ENCODE measurements around the gene ID2.

ID2 gene

DNA sequence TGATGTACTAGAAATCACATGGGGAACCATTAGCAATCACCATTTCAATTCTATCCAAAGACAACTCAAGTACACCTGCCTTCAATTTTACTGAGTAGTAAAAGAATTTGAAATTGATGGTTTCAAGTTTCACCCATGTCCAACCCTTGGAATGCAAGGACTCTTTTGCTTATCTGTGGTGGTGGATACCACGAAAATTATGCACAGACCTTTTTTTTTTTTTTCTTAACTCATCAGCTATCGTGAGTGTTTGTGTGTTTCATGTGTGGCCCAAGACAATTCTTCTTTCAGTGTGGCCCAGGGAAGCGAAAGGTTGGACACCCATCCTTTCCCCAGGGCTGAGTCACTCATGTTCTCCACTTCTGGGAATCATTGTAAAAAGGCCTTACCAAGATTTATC lies 23.1 kb downstream of the ID2 start:
- TF ChIP-seq, protein P1, sequence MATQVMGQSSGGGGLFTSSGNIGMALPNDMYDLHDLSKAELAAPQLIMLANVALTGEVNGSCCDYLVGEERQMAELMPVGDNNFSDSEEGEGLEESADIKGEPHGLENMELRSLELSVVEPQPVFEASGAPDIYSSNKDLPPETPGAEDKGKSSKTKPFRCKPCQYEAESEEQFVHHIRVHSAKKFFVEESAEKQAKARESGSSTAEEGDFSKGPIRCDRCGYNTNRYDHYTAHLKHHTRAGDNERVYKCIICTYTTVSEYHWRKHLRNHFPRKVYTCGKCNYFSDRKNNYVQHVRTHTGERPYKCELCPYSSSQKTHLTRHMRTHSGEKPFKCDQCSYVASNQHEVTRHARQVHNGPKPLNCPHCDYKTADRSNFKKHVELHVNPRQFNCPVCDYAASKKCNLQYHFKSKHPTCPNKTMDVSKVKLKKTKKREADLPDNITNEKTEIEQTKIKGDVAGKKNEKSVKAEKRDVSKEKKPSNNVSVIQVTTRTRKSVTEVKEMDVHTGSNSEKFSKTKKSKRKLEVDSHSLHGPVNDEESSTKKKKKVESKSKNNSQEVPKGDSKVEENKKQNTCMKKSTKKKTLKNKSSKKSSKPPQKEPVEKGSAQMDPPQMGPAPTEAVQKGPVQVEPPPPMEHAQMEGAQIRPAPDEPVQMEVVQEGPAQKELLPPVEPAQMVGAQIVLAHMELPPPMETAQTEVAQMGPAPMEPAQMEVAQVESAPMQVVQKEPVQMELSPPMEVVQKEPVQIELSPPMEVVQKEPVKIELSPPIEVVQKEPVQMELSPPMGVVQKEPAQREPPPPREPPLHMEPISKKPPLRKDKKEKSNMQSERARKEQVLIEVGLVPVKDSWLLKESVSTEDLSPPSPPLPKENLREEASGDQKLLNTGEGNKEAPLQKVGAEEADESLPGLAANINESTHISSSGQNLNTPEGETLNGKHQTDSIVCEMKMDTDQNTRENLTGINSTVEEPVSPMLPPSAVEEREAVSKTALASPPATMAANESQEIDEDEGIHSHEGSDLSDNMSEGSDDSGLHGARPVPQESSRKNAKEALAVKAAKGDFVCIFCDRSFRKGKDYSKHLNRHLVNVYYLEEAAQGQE (IDR thresholded peaks at IDR 0.05; ENCODE audit: low read depth), result no peak
- TF ChIP-seq NFIC (IDR thresholded peaks at IDR 0.05) (no peak), ZBTB7A (IDR thresholded peaks at IDR 0.05; ENCODE audit: low read depth) (no peak), TEAD4 (IDR thresholded peaks at IDR 0.05) (no peak), CREB1 (IDR thresholded peaks at IDR 0.05; ENCODE audit: low read depth) (no peak), YY1 (IDR thresholded peaks at IDR 0.05; ENCODE audit: low read depth) (no peak), EP300 (IDR thresholded peaks at IDR 0.05; ENCODE audit: borderline replicate concordance) (no peak), TAF1 (IDR thresholded peaks at IDR 0.05; ENCODE audit: low read depth) (no peak), EGR1 (IDR thresholded peaks at IDR 0.05) (no peak), TCF12 (IDR thresholded peaks at IDR 0.05; ENCODE audit: low read depth) (no peak), FOXM1 (IDR thresholded peaks at IDR 0.05; ENCODE audit: borderline replicate concordance, low read depth) (no peak), CEBPB (IDR thresholded peaks at IDR 0.05) (no peak), RAD21 (IDR thresholded peaks at IDR 0.05; ENCODE audit: low read depth) (no peak)
- TF ChIP-seq, protein P2, sequence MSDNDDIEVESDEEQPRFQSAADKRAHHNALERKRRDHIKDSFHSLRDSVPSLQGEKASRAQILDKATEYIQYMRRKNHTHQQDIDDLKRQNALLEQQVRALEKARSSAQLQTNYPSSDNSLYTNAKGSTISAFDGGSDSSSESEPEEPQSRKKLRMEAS (IDR thresholded peaks at IDR 0.05), result no peak
- TF ChIP-seq, protein P3, sequence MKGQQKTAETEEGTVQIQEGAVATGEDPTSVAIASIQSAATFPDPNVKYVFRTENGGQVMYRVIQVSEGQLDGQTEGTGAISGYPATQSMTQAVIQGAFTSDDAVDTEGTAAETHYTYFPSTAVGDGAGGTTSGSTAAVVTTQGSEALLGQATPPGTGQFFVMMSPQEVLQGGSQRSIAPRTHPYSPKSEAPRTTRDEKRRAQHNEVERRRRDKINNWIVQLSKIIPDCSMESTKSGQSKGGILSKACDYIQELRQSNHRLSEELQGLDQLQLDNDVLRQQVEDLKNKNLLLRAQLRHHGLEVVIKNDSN (IDR thresholded peaks at IDR 0.05), result no peak

DNA sequence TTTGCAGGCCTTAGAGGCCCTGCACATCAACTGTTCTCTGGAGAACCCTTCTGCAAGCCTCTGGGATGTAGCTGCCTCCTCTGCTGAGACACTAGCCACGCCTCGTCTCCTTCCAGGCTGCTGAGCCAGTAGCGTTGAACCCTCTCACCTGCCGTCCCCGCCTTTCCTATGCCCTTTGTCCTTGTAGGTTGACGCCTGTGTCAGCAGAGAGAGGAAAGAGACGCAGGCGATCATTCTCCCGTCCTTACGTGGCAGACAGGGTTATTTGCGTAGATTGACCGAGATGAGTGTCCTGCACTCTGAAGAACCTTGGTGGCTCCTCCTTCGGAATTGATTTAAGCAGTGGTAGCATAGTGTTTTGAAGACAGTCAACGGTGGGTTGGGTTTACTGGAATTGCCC lies 27.8 kb downstream of the ID2 start:
- TF ChIP-seq CEBPB (IDR thresholded peaks at IDR 0.05) (no peak), RAD21 (IDR thresholded peaks at IDR 0.05; ENCODE audit: low read depth) (no peak), YY1 (IDR thresholded peaks at IDR 0.05; ENCODE audit: low read depth) (no peak), NFIC (IDR thresholded peaks at IDR 0.05) (no peak), FOXM1 (IDR thresholded peaks at IDR 0.05; ENCODE audit: borderline replicate concordance, low read depth) (no peak), TCF12 (IDR thresholded peaks at IDR 0.05; ENCODE audit: low read depth) (no peak)
- TF ChIP-seq, protein P3 (IDR thresholded peaks at IDR 0.05), result no peak

DNA sequence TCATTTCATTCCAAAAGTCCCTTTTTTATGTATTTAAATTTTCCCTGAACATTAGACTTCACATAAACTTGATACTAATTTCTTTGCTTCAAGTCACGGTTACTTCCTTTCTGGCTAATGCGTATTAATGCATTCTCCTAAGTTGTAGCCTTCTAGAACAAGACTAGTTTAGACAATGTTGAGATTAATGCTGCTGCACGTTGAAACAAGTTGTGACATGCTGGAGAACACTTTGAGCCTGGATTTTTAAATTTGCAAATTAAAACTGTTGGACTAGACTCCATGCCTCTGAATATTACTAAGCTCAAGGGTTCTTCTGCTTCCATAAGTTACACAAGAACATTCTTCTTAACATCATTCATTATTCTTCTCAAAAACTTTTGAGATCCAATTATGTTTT lies 29.1 kb downstream of the ID2 start:
- no peak for TF ChIP-seq FOXM1 (IDR thresholded peaks at IDR 0.05; ENCODE audit: borderline replicate concordance, low read depth)
- no peak for TF ChIP-seq RAD21 (IDR thresholded peaks at IDR 0.05; ENCODE audit: low read depth)
- no peak for TF ChIP-seq EGR1 (IDR thresholded peaks at IDR 0.05)
- TF ChIP-seq TEAD4 (IDR thresholded peaks at IDR 0.05), result no peak
- TF ChIP-seq, protein P1 (IDR thresholded peaks at IDR 0.05; ENCODE audit: low read depth), result no peak
- TF ChIP-seq CREB1 (IDR thresholded peaks at IDR 0.05; ENCODE audit: low read depth), result no peak
- no peak for TF ChIP-seq TAF1 (IDR thresholded peaks at IDR 0.05; ENCODE audit: low read depth)
- TF ChIP-seq, protein P2 (IDR thresholded peaks at IDR 0.05), result no peak
- no peak for TF ChIP-seq CEBPB (IDR thresholded peaks at IDR 0.05)
- TF ChIP-seq NFIC (IDR thresholded peaks at IDR 0.05), result no peak

DNA sequence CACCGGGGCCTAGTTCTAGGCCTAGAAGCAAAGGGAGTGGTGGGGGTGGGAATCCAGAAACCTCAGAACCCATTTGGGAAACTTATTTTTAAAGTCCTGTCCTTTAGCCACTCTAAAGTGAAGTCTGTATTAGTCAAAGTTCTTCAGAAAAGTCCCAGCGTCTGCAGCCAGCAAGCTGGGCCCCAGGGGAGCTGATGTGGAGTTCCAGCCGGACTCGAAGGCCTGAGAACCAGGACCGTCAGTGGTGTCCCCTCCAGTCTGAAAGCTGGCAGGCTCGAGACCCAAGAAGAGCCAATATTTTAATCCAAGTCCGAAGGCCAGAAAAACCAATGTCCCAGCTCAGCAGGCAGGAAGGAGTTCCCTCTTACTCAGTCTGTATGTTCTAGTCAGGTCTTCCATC lies 32.4 kb downstream of the ID2 start:
- TF ChIP-seq CREB1 (IDR thresholded peaks at IDR 0.05; ENCODE audit: low read depth) (no peak), RAD21 (IDR thresholded peaks at IDR 0.05; ENCODE audit: low read depth) (no peak), NFIC (IDR thresholded peaks at IDR 0.05) (no peak), TCF12 (IDR thresholded peaks at IDR 0.05; ENCODE audit: low read depth) (no peak), EGR1 (IDR thresholded peaks at IDR 0.05) (no peak), YY1 (IDR thresholded peaks at IDR 0.05; ENCODE audit: low read depth) (no peak), TEAD4 (IDR thresholded peaks at IDR 0.05) (no peak)
- TF ChIP-seq, protein P1 (IDR thresholded peaks at IDR 0.05; ENCODE audit: low read depth), result no peak

DNA sequence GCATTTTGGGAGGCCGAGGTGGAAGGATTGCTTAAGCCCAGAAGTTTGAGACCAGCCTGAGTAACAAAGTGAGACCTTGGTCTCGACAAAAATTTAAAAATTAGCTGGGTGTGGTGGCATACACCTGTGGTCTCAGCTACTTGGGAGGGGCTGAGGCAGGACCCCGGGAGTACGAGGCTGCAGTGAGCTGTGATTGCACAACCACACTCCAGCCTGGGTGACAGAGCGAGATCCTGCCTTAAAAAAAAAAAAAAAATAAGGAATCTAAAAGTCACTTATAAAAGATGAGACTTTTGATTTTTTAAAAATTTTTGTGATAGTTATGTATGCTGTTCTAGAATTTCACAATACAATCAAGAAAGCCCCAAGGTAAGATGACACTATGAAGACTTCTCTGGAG lies 33.1 kb downstream of the ID2 start:
- TF ChIP-seq FOXM1 (IDR thresholded peaks at IDR 0.05; ENCODE audit: borderline replicate concordance, low read depth) (no peak), EGR1 (IDR thresholded peaks at IDR 0.05) (no peak), RAD21 (IDR thresholded peaks at IDR 0.05; ENCODE audit: low read depth) (no peak), CREB1 (IDR thresholded peaks at IDR 0.05; ENCODE audit: low read depth) (no peak)
